ENCODE results near the gene MAST2. TPM values are rescaled to one million over a fixed set of nuclear protein-coding genes. Genes with fewer than 3 reads are reported as not detected.

The MAST2 gene
- total and polyA plus RNA-seq, 2 of the 4 experiments (the other 2 are of a cell fraction): 14.2 to 41.0 TPM

GRCh38 chr1:46017876-46018503, 214.6 kb downstream of the MAST2 start:
- no peak overlapping the region for H3K4ac ChIP-seq (ENCODE audit: low read depth, low read length)
- H2BK120ac ChIP-seq (ENCODE audit: low read depth, low read length): no peak overlapping the region
- peaks cover 13% of the 10 kb centered on the region for H3K36me3 ChIP-seq (ENCODE audit: control insufficient read depth, insufficient read depth, low read length)
- no TSS peak for BruUV-seq (replicated peaks)
- no peak overlapping the region for H3K56ac ChIP-seq (ENCODE audit: extremely low read depth, insufficient read depth, low read length)
- in situ Hi-C loops (cut with MboI; ENCODE audit: low sequenced_read_pairs) (no loop called here), intact Hi-C loops (cut with micrococcal nuclease) (no loop called here), dilution Hi-C loops (cut with HindIII; ENCODE audit: low sequenced_read_pairs, unreplicated experiment) (no loop called here)
- no peak for DNase-seq
- no peak for ATAC-seq (ENCODE audit: low read depth)
- no peak overlapping the region for H3K4me2 ChIP-seq (ENCODE audit: low read depth, low read length)
- no peaks in the 10 kb centered on the region for H4K20me1 ChIP-seq (ENCODE audit: insufficient read depth, low read length)
- WGBS, 2 experiments (ENCODE audit: extremely low coverage in 2 of 2, insufficient read length in 1 of 2): 100% methylated on average over 3 of the region's 6 CpGs; no CpG with 5 or more reads in 1 of the 2 experiments
- H3K9me3 ChIP-seq (ENCODE audit: control insufficient read depth, insufficient read depth, low read length): no peaks in the 10 kb centered on the region
- TF ChIP-seq RAD21 (IDR thresholded peaks at IDR 0.05; ENCODE audit: low read length): no peak
- no peak for TF ChIP-seq FOS (IDR thresholded peaks at IDR 0.05; ENCODE audit: low read depth, low read length)
- no peak for TF ChIP-seq POLR2A (IDR thresholded peaks at IDR 0.05; ENCODE audit: low read depth, low read length)
- TF ChIP-seq BHLHE40 (IDR thresholded peaks at IDR 0.05; ENCODE audit: low read depth, low read length): no peak
- TF ChIP-seq MAZ (IDR thresholded peaks at IDR 0.05; ENCODE audit: borderline replicate concordance, low read depth, low read length): no peak
- TF ChIP-seq MXI1 (IDR thresholded peaks at IDR 0.05; ENCODE audit: borderline replicate concordance, low read depth, low read length): no peak
- TF ChIP-seq RFX5 (IDR thresholded peaks at IDR 0.05; ENCODE audit: low read depth, low read length): no peak
- no peak for TF ChIP-seq CTCF (conservative IDR thresholded peaks at IDR 0.05; ENCODE audit: low read depth, low read length)
- no peak for TF ChIP-seq CEBPB (IDR thresholded peaks at IDR 0.05; ENCODE audit: low read depth, low read length)
- no peak for TF ChIP-seq SMC3 (IDR thresholded peaks at IDR 0.05; ENCODE audit: low read depth, low read length)
- TF ChIP-seq ELK1 (IDR thresholded peaks at IDR 0.05; ENCODE audit: borderline replicate concordance, low read depth, low read length): no peak
- no peak for TF ChIP-seq MAFK (IDR thresholded peaks at IDR 0.05; ENCODE audit: low read depth, low read length)
- TF ChIP-seq CHD1 (IDR thresholded peaks at IDR 0.05; ENCODE audit: low read depth, low read length): no peak
- TF ChIP-seq RCOR1 (IDR thresholded peaks at IDR 0.05; ENCODE audit: insufficient replicate concordance, low read length): no peak
- H3K18ac ChIP-seq (ENCODE audit: low read depth, low read length): no peak overlapping the region
- H3K9ac ChIP-seq (ENCODE audit: low read depth, low read length): no peak overlapping the region
- H2AK5ac ChIP-seq (ENCODE audit: low read depth, low read length): no peak overlapping the region
- no peak overlapping the region for H4K5ac ChIP-seq (ENCODE audit: low read depth, low read length)
- no peak overlapping the region for H3K27ac ChIP-seq (ENCODE audit: insufficient read depth, low read length)
- H3K4me3 ChIP-seq (ENCODE audit: insufficient read depth, low read depth, low read length): no peak overlapping the region
- H3K27me3 ChIP-seq (ENCODE audit: control insufficient read depth, insufficient read depth, low read length): no peaks in the 10 kb centered on the region
- H3K4me1 ChIP-seq (ENCODE audit: control insufficient read depth, insufficient read depth, low read length): no peaks in the 10 kb centered on the region
- H3K9me1 ChIP-seq (ENCODE audit: insufficient read depth, low read length): no peaks in the 10 kb centered on the region
- H3K14ac ChIP-seq (replicated peaks; ENCODE audit: low read depth, low read length): no peak overlapping the region
- H2BK20ac ChIP-seq (ENCODE audit: low read depth, low read length): no peak overlapping the region
- no peak overlapping the region for H3K23ac ChIP-seq (ENCODE audit: low read depth, low read length)
- H4K91ac ChIP-seq (ENCODE audit: insufficient read depth, low read depth, low read length): no peak overlapping the region
- CTCF ChIA-PET: interaction anchor here (0.6 to 1.4 kb wide), 2 partner anchors 113 to 206 kb away, joined by 3 to 4 read pairs; no protein-coding TSS in a partner anchor
- no peak overlapping the region for H2AFZ ChIP-seq (replicated peaks; ENCODE audit: low read length, poor library complexity)
- POLR2A ChIA-PET (ENCODE audit: unreplicated experiment): no interaction called here
- no peak overlapping the region for H2BK15ac ChIP-seq (ENCODE audit: low read depth, low read length)
- no peak overlapping the region for H2AK9ac ChIP-seq (replicated peaks; ENCODE audit: low read depth, low read length, poor library complexity)
- H4K8ac ChIP-seq (ENCODE audit: low read depth in 2 of 2, low read length in 2 of 2): no peak overlapping the region
- no peaks in the 10 kb centered on the region for H3K79me1 ChIP-seq (ENCODE audit: low read depth in 1 of 2, low read length in 2 of 2)
- H2BK5ac ChIP-seq (ENCODE audit: low read depth, low read length, poor library complexity, severe bottlenecking): no peak overlapping the region

All from IMR-90 (cell line).